ENCODE measurements around the gene CCR7. TPM values are rescaled to one million over a fixed set of nuclear protein-coding genes. Genes with fewer than 3 reads are reported as not detected.
A peak's percentile ranks its signal among the peaks of the same experiment; 100 is the strongest.
"Not testable (repeated sequence)": the region's sequence is repeated elsewhere in the genome, so short reads cannot be mapped to it uniquely, and the experiment has no call there.

CCR7 gene
- total and polyA plus RNA-seq, 4 donors = 0.11 to 0.33 (median 0.18) TPM

DNA sequence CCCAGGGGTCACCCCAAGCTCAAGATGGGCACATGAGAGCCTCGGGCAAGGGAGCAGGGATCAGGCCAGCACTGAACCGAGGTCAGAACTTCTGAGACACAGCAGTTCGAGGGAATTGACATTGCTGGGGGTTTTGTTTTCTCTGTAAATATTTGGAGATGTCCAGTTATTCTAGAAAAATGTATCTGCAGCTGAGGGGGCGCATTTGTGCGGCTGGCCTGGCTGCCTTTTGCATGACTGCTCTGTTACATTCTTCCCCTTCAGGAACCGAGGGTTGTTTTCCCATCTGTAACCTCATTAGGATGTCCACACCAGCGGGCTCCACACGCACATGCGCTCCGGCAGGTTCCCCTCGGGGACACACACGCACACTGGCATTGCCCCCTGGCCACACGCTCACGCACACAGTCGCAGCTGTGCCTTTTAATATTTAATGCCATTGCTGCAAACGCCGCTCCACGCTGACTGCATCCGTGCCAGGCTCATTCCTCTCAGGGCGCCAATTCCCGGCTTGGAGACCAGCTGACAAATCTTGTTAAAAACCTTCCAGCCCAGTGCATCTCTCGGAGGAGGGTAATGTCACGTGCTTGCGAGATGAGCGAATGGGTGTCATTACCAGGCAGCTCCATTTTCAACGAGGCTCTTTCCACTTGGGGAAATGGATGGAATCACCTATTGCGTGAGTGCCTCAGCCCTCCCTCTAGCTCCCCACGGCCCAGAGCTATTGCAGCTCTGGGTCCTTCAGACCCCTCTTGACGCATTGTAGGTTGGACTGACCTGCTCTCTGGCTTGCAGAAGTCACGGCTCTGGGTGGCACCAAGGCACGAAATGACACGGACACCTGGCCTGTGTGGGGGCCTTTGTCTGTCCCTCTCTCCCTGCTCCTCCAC is 13.1 kb downstream of the CCR7 start:
- Histone ChIP-seq H3K4me3 (ENCODE audit: low read depth, low read length) (no peak overlapping the region), H3K27me3 (ENCODE audit: control insufficient read depth, insufficient read depth, low read length) (no peaks in the 10 kb centered on the region), H3K4me1 (ENCODE audit: control insufficient read depth, insufficient read depth, low read length) (peaks cover 67% of the 10 kb centered on the region), H3K9me3 (ENCODE audit: control insufficient read depth, insufficient read depth, low read length) (no peaks in the 10 kb centered on the region), H3K27ac (ENCODE audit: low read depth, low read length) (peak overlapping the region; percentile 69), H3K36me3 (ENCODE audit: control insufficient read depth, insufficient read depth, low read length) (no peaks in the 10 kb centered on the region)
- DNase-seq (ENCODE audit: low read depth in 4 of 6, low spot score in 6 of 6) = peak in 3 of 6 donors; percentile 51 to 97 (median 89)
- WGBS (ENCODE audit: insufficient coverage) = 42% methylated on average over 30 of the region's 32 CpGs

DNA sequence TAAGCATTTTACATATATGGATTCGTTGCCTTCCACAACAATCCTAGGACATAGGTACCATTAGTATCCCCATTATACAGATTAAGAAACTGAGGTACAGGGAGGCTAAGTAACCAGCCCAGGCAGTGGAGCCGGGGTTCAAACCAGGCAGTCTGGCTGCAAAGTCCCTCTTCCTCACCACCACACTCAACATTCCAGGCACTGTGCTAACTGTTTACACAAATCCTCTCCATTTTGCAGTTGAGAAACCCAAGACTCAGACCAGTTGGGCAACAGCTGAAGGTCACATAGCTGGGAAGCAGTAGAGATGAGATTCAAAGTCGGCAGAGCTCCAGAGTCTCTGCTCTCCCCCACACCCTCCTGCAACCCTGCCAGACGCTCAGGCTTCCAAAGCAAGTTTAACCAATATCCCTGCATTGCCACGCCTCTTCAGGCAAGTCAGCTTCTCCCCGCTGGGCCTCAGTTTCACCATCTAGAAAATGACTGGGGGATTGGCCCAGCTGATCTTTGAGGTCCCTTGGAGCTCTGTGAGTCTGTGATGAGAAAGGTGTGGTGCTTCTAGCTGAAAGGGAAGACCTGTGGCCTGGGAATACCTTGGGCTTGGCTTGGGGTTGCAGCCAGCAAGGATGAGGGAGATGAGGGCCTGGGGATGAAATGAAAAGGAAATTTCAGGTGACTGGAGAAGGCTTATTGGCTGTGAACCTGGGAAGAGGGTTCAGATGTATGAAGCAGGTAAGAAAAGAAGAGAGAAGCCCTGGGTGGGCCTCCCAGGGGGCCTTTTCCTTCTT is 14.0 kb downstream of the CCR7 start:
- H3K27ac ChIP-seq (ENCODE audit: low read depth, low read length) = peak overlapping the region; percentile 69

DNA sequence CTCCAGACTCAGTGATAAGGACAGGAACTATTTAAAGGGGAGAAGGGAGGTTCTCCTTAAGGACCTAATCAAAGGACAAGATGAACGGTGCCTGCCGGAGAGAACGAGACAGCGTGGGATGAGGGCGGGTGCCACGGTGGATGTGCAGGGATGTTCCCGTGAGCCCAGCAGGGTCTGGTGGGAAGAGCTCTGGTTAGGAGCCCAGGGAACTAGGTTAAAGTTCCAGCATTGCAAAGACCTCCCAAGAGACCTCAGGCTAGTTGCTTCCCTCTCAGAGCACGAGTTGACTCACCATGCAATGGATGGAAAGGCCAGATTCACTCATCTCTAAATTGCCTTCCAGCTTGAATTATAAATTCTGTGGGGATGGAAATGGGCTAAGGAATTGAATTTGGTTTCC is 14.7 kb downstream of the CCR7 start:
- Histone ChIP-seq H3K27me3 (ENCODE audit: control insufficient read depth, insufficient read depth, low read length) (no peaks in the 10 kb centered on the region), H3K36me3 (ENCODE audit: control insufficient read depth, insufficient read depth, low read length) (no peaks in the 10 kb centered on the region), H3K27ac (ENCODE audit: low read depth, low read length) (no peak overlapping the region), H3K9me3 (ENCODE audit: control insufficient read depth, insufficient read depth, low read length) (no peaks in the 10 kb centered on the region), H3K4me1 (ENCODE audit: control insufficient read depth, insufficient read depth, low read length) (peaks cover 64% of the 10 kb centered on the region), H3K4me3 (ENCODE audit: low read depth, low read length) (no peak overlapping the region)
- DNase-seq (ENCODE audit: low read depth in 4 of 6, low spot score in 6 of 6) = no peak
- WGBS (ENCODE audit: insufficient coverage) = 85% methylated on average over 7 of the region's 8 CpGs

More for the DNA sequence above, 14.0 kb downstream of the CCR7 start:
- H3K4me3 ChIP-seq (ENCODE audit: low read depth, low read length) = no peak overlapping the region
- 73% methylated on average over 4 of the region's 6 CpGs for WGBS (ENCODE audit: insufficient coverage)
- no peaks in the 10 kb centered on the region for H3K9me3 ChIP-seq (ENCODE audit: control insufficient read depth, insufficient read depth, low read length)
- peaks cover 64% of the 10 kb centered on the region for H3K4me1 ChIP-seq (ENCODE audit: control insufficient read depth, insufficient read depth, low read length)
- no peak for DNase-seq (ENCODE audit: low read depth in 4 of 6, low spot score in 6 of 6)
- no peaks in the 10 kb centered on the region for H3K36me3 ChIP-seq (ENCODE audit: control insufficient read depth, insufficient read depth, low read length)
- no peaks in the 10 kb centered on the region for H3K27me3 ChIP-seq (ENCODE audit: control insufficient read depth, insufficient read depth, low read length)

DNA sequence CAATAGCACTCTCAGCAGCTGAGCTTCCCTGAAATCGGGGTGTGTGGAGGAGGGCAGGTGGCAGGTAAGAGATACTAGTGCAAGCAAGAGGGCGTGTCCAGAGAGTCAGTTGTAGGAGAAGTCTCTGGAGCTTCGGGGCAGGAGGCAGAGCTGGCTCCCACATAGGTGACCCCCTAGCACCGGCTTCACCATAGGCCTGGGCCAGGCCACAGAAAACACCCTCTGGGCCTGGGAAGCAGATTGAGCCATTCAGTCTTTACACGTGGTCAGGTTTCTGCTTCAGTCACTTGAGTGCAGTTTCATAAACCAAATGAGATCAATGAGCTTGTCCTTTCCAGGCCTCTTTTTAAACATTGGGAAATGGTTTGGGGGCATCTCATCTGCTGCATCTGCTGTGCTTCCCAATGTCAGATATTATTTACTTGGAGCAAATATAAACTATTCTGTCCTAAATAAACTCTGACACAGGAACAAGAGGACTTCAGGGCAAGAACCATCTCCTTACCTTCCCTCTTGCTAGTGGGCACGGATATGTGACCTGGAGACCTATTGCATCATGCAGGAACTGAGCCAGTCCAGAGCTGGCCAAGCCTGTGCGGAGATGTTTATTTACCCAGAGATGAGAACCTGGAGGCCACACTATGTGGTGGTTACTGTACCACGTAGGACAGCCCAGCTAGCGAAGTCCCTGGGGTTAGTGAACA is 16.1 kb downstream of the CCR7 start:
- Histone ChIP-seq H3K4me3 (ENCODE audit: low read depth, low read length) (no peak overlapping the region), H3K27ac (ENCODE audit: low read depth, low read length) (peak overlapping the region; percentile 61), H3K9me3 (ENCODE audit: control insufficient read depth, insufficient read depth, low read length) (no peaks in the 10 kb centered on the region), H3K27me3 (ENCODE audit: control insufficient read depth, insufficient read depth, low read length) (no peaks in the 10 kb centered on the region), H3K4me1 (ENCODE audit: control insufficient read depth, insufficient read depth, low read length) (peaks cover 61% of the 10 kb centered on the region), H3K36me3 (ENCODE audit: control insufficient read depth, insufficient read depth, low read length) (no peaks in the 10 kb centered on the region)
- WGBS (ENCODE audit: insufficient coverage) = 64% methylated on average over 7 of the region's 9 CpGs
- no peak for DNase-seq (ENCODE audit: low read depth in 4 of 6, low spot score in 6 of 6)

DNA sequence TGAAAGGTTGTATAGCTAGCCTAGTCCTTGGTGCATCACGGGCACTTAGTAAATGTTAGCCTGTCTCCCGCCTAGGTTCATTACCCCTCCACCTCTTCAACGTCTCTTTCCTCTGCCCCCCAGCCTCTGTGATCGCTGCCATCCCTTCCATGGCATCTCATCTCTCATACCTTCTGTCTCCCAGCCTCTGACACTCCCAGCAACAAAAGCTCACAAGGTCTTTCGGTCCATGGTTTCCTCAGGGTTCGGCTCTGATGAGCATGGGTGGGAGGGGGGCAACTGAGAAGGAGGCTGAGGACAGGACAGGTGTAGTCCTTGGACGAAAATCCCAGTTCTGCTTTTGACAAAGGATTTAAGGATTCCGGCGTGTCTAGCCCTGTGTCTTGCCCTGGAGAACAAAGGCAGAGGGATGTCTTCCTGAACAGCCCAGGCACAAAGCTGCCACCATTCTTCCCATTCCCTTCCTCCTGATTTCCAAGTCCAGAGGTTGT is 16.7 kb downstream of the CCR7 start:
- DNase-seq (ENCODE audit: low read depth in 4 of 6, low spot score in 6 of 6) = no peak
- H3K4me3 ChIP-seq (ENCODE audit: low read depth, low read length) = no peak overlapping the region
- no peaks in the 10 kb centered on the region for H3K27me3 ChIP-seq (ENCODE audit: control insufficient read depth, insufficient read depth, low read length)
- H3K27ac ChIP-seq (ENCODE audit: low read depth, low read length) = peak overlapping the region; percentile 61
- H3K36me3 ChIP-seq (ENCODE audit: control insufficient read depth, insufficient read depth, low read length) = no peaks in the 10 kb centered on the region
- no peaks in the 10 kb centered on the region for H3K9me3 ChIP-seq (ENCODE audit: control insufficient read depth, insufficient read depth, low read length)
- WGBS (ENCODE audit: insufficient coverage) = 81% methylated on average over 8 of the region's 9 CpGs
- H3K4me1 ChIP-seq (ENCODE audit: control insufficient read depth, insufficient read depth, low read length) = peaks cover 58% of the 10 kb centered on the region

DNA sequence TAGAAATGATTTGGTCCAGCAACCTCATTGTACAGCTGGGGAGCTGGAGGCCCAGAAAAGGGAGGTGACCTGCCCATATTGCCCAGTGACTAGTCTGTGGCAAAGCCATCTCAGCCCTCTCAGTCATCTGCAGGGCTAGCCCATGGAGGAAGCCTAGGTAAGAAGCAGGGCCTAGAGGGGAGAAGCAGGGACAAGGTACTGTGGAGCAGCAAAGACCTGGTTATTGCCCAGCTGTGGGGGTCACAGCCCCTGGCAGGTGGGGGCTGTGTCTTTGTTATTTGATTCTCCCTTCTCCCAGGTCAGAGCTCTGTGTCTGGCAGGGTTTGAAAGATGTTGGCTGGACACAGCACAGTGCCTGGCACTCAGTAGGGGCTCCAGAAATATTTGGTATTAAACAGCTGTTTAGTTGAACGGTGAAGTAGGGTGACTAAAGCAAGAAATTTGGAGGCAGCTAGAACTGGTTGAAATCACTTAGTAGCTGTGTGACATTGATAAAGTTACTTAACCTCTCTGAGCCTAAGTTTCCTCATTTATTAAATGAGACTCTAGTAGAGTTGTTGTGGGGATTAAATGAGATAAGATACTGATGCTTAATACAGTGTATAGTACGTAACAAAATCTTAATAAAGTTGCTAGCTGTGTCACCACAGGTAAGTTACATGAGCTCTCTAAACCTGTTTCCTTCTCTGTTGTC is 17.3 kb downstream of the CCR7 start:
- H3K36me3 ChIP-seq (ENCODE audit: control insufficient read depth, insufficient read depth, low read length) = no peaks in the 10 kb centered on the region
- no peak overlapping the region for H3K4me3 ChIP-seq (ENCODE audit: low read depth, low read length)
- WGBS (ENCODE audit: insufficient coverage) = 80% methylated on average over 1 of the region's 2 CpGs
- DNase-seq (ENCODE audit: low read depth in 4 of 6, low spot score in 6 of 6) = no peak
- no peaks in the 10 kb centered on the region for H3K27me3 ChIP-seq (ENCODE audit: control insufficient read depth, insufficient read depth, low read length)
- no peaks in the 10 kb centered on the region for H3K9me3 ChIP-seq (ENCODE audit: control insufficient read depth, insufficient read depth, low read length)
- no peak overlapping the region for H3K27ac ChIP-seq (ENCODE audit: low read depth, low read length)
- peaks cover 58% of the 10 kb centered on the region for H3K4me1 ChIP-seq (ENCODE audit: control insufficient read depth, insufficient read depth, low read length)

DNA sequence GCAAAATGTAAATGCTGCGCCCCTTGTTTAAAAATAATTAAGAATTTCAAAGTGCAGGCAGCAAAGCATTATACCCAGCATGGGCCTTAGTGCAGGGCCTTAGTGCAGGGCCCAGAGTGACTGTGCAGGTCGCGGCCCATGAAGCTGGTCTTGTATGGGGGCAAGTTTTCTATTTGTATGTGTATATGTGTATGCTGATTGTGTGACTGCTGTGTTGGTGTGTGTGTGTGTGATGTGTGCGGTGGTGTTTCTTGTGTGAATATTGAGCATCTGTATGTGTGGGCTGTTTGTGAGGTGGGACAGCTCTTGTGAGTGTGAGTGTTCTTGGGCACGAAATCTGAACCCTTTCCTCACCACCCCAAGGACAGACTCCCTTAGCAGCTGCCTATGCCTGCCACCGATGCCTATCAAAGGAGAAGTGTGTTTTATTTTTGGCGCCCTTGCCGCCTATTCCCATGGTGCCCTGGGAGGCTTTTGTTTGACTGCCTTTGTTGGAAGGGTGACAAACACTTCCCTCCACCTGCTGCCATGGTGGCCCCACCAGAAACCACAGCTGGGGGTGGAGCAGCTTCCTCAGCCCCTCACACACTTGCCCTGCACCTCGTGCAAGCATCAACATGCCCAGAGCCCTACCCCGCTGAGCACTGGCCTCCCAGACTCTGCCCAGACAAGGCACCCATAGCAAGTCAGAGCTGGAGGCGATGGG is 18.0 kb downstream of the CCR7 start:
- no peaks in the 10 kb centered on the region for H3K36me3 ChIP-seq (ENCODE audit: control insufficient read depth, insufficient read depth, low read length)
- 73% methylated on average over 4 of the region's 11 CpGs for WGBS (ENCODE audit: insufficient coverage)
- no peak overlapping the region for H3K27ac ChIP-seq (ENCODE audit: low read depth, low read length)
- peaks cover 60% of the 10 kb centered on the region for H3K4me1 ChIP-seq (ENCODE audit: control insufficient read depth, insufficient read depth, low read length)
- no peaks in the 10 kb centered on the region for H3K27me3 ChIP-seq (ENCODE audit: control insufficient read depth, insufficient read depth, low read length)
- no peak overlapping the region for H3K4me3 ChIP-seq (ENCODE audit: low read depth, low read length)
- peak in 1 of 6 donors; percentile 66 for DNase-seq (ENCODE audit: low read depth in 4 of 6, low spot score in 6 of 6)
- H3K9me3 ChIP-seq (ENCODE audit: control insufficient read depth, insufficient read depth, low read length) = no peaks in the 10 kb centered on the region

DNA sequence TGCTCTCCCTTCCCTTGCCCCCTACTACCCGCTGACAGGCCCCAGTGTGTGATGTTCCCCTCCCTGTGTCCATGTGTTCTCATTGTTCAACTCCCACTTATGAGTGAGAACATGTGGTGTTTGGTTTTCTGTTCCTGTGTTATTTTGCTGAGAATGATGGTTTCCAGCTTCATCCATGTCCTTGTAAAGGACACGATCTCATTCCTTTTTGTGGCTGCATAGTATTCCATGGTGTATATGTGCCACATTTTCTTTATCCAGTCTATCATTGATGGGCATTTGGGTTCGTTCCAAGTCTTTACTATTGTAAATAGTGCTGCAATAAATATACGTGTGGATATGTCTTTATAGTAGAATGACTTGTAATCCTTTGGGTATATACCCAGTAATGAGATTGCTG is 18.8 kb downstream of the CCR7 start:
- H3K27ac ChIP-seq (ENCODE audit: low read depth, low read length); H3K4me3 ChIP-seq (ENCODE audit: low read depth, low read length); DNase-seq (ENCODE audit: low read depth in 4 of 6, low spot score in 6 of 6); H3K9me3 ChIP-seq (ENCODE audit: control insufficient read depth, insufficient read depth, low read length); H3K27me3 ChIP-seq (ENCODE audit: control insufficient read depth, insufficient read depth, low read length); H3K36me3 ChIP-seq (ENCODE audit: control insufficient read depth, insufficient read depth, low read length): not testable (repeated sequence)
- peaks cover 60% of the 10 kb centered on the region for H3K4me1 ChIP-seq (ENCODE audit: control insufficient read depth, insufficient read depth, low read length)
- no CpG with 5 or more reads among the region's 4 CpGs for WGBS (ENCODE audit: insufficient coverage)

Measured in spinal cord (tissue), 10 donors.